ENCODE data around the gene SUSD3. TPM values are rescaled to one million over a fixed set of nuclear protein-coding genes. Genes with fewer than 3 reads are reported as not detected.

The SUSD3 gene
- total RNA-seq, 1 experiment from 2014 or later: 5.0 TPM

DNA sequence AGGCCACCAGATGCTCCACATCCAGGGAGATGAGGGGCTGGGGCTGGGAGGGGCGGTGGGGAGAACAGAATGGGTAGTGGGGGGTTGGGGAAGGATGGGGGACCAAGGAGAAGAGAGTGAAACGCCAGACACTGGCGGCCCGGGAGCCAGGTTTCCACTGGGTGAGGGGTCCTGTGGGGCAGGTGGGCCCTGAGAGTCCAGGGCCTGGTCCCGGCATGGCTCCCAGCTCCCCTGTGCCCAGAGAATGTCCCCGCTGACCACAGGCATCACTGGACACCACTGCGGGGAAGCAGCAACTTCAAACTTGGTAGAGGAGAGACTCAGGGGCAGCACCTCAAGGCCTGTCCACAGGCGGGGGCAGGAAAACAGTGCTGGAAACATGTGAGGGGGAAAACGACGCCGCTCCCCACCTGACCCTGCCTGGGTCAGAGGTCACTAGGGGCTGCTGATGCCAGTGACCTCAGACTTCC lies 62.4 kb downstream of the SUSD3 start:
- in situ Hi-C loops (cut with HindIII; ENCODE audit: low pct_unique_long_range_greater_than_20kb, low sequenced_read_pairs): no loop called here
- POLR2A ChIA-PET: no interaction called here
- CTCF ChIA-PET: no interaction called here

GRCh38 chr9:93121316-93122241 lies 63.1 kb downstream of the SUSD3 start:
- DNase-seq (ENCODE audit: low read depth, low spot score): no peak
- TF ChIP-seq POLR2AphosphoS5 (IDR thresholded peaks at IDR 0.05; ENCODE audit: low read depth, low read length): no peak
- TF ChIP-seq, protein P1, sequence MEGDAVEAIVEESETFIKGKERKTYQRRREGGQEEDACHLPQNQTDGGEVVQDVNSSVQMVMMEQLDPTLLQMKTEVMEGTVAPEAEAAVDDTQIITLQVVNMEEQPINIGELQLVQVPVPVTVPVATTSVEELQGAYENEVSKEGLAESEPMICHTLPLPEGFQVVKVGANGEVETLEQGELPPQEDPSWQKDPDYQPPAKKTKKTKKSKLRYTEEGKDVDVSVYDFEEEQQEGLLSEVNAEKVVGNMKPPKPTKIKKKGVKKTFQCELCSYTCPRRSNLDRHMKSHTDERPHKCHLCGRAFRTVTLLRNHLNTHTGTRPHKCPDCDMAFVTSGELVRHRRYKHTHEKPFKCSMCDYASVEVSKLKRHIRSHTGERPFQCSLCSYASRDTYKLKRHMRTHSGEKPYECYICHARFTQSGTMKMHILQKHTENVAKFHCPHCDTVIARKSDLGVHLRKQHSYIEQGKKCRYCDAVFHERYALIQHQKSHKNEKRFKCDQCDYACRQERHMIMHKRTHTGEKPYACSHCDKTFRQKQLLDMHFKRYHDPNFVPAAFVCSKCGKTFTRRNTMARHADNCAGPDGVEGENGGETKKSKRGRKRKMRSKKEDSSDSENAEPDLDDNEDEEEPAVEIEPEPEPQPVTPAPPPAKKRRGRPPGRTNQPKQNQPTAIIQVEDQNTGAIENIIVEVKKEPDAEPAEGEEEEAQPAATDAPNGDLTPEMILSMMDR (IDR thresholded peaks at IDR 0.05): no peak
- no peak for TF ChIP-seq TCF7L2 (IDR thresholded peaks at IDR 0.05; ENCODE audit: low read depth, low read length)
- no peak for TF ChIP-seq SIN3A (IDR thresholded peaks at IDR 0.05; ENCODE audit: borderline replicate concordance, insufficient read depth, low read depth, low read length)
- TF ChIP-seq, protein P2, sequence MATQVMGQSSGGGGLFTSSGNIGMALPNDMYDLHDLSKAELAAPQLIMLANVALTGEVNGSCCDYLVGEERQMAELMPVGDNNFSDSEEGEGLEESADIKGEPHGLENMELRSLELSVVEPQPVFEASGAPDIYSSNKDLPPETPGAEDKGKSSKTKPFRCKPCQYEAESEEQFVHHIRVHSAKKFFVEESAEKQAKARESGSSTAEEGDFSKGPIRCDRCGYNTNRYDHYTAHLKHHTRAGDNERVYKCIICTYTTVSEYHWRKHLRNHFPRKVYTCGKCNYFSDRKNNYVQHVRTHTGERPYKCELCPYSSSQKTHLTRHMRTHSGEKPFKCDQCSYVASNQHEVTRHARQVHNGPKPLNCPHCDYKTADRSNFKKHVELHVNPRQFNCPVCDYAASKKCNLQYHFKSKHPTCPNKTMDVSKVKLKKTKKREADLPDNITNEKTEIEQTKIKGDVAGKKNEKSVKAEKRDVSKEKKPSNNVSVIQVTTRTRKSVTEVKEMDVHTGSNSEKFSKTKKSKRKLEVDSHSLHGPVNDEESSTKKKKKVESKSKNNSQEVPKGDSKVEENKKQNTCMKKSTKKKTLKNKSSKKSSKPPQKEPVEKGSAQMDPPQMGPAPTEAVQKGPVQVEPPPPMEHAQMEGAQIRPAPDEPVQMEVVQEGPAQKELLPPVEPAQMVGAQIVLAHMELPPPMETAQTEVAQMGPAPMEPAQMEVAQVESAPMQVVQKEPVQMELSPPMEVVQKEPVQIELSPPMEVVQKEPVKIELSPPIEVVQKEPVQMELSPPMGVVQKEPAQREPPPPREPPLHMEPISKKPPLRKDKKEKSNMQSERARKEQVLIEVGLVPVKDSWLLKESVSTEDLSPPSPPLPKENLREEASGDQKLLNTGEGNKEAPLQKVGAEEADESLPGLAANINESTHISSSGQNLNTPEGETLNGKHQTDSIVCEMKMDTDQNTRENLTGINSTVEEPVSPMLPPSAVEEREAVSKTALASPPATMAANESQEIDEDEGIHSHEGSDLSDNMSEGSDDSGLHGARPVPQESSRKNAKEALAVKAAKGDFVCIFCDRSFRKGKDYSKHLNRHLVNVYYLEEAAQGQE (IDR thresholded peaks at IDR 0.05; ENCODE audit: insufficient read depth in 1 of 2, low read depth in 2 of 2, low read length in 1 of 2): no peak
- no TSS peak for BruUV-seq (replicated peaks)
- intact Hi-C loops (cut with micrococcal nuclease; ENCODE audit: unreplicated experiment) (no loop called here), in situ Hi-C loops (cut with HindIII; ENCODE audit: low pct_unique_long_range_greater_than_20kb, low sequenced_read_pairs) (no loop called here)
- H3K36me3 ChIP-seq (ENCODE audit: control insufficient read depth, insufficient read depth, low read length): no peaks in the 10 kb centered on the region
- H3K27me3 ChIP-seq (ENCODE audit: control insufficient read depth, insufficient read depth, low read length): no peaks in the 10 kb centered on the region
- no peak overlapping the region for H3K4me3 ChIP-seq (ENCODE audit: low read depth in 2 of 2, low read length in 2 of 2)
- ChIA-PET CTCF (no interaction called here), POLR2A (no interaction called here)
- no peak overlapping the region for H3K27ac ChIP-seq (ENCODE audit: low read length)
- H3K4me1 ChIP-seq (ENCODE audit: control insufficient read depth, insufficient read depth, low read length): no peaks in the 10 kb centered on the region
- no peaks in the 10 kb centered on the region for H3K9me3 ChIP-seq (ENCODE audit: control insufficient read depth, insufficient read depth, low read depth, low read length)
- ATAC-seq: no peak

More for the DNA sequence above, 62.4 kb downstream of the SUSD3 start:
- Histone ChIP-seq H3K27me3 (ENCODE audit: control insufficient read depth, insufficient read depth, low read length) (no peaks in the 10 kb centered on the region), H3K27ac (ENCODE audit: low read length) (no peak overlapping the region), H3K4me1 (ENCODE audit: control insufficient read depth, insufficient read depth, low read length) (no peaks in the 10 kb centered on the region), H3K9me3 (ENCODE audit: control insufficient read depth, insufficient read depth, low read depth, low read length) (no peaks in the 10 kb centered on the region), H3K4me3 (ENCODE audit: low read depth in 2 of 2, low read length in 2 of 2) (no peak overlapping the region), H3K36me3 (ENCODE audit: control insufficient read depth, insufficient read depth, low read length) (no peaks in the 10 kb centered on the region)
- TF ChIP-seq TCF7L2 (IDR thresholded peaks at IDR 0.05; ENCODE audit: low read depth, low read length) (no peak), POLR2AphosphoS5 (IDR thresholded peaks at IDR 0.05; ENCODE audit: low read depth, low read length) (no peak), SIN3A (IDR thresholded peaks at IDR 0.05; ENCODE audit: borderline replicate concordance, insufficient read depth, low read depth, low read length) (no peak)
- TF ChIP-seq, protein P1 (IDR thresholded peaks at IDR 0.05): no peak
- TF ChIP-seq, protein P2 (IDR thresholded peaks at IDR 0.05; ENCODE audit: insufficient read depth in 1 of 2, low read depth in 2 of 2, low read length in 1 of 2): no peak
- ATAC-seq (no peak), DNase-seq (ENCODE audit: low read depth, low spot score) (no peak)
- intact Hi-C loops (cut with micrococcal nuclease; ENCODE audit: unreplicated experiment): no loop called here
- BruUV-seq (replicated peaks): no TSS peak
